Stimulated activated CD8-positive, alpha-beta memory T cell treated with anti-CD3 and anti-CD28 coated beads, Interleukin-4, amount 100 ng/mL, for 1 hour (primary cell): ENCODE results near the gene KCNG2.
"Not testable (repeated sequence)": the region's sequence is repeated elsewhere in the genome, so short reads cannot be mapped to it uniquely, and the experiment has no call there.

Experiments used
- DNase-seq, 2 donors: peaks; one replicate each; pipeline ENCODE4 v3.0.0-alpha.2; 2020; ENCODE audit warnings: low read depth in 2 of 2, low spot score in 1 of 2

The KCNG2 gene

GRCh38 chr18:79869591-79870300 lies 72.0 kb downstream of the KCNG2 start:
- no peak for DNase-seq

GRCh38 chr18:79870301-79871025 lies 72.7 kb downstream of the KCNG2 start:
- DNase-seq, result no peak

- no peak for DNase-seq
These were observed 73.3 kb downstream of the KCNG2 start for GRCh38 chr18:79871026-79871390.

GRCh38 chr18:79871481-79872091 lies 73.8 kb downstream of the KCNG2 start:
- no peak for DNase-seq

- DNase-seq, result no peak
These were observed 75.0 kb downstream of the KCNG2 start for GRCh38 chr18:79872527-79873444.

- DNase-seq, result no peak
These were observed 75.8 kb downstream of the KCNG2 start for GRCh38 chr18:79873449-79874110.

- DNase-seq, result no peak
These were observed 77.1 kb downstream of the KCNG2 start for GRCh38 chr18:79874553-79875530.

- no peak for DNase-seq
These were observed 77.8 kb downstream of the KCNG2 start for GRCh38 chr18:79875531-79875919.

GRCh38 chr18:79875931-79876461 lies 78.3 kb downstream of the KCNG2 start:
- no peak for DNase-seq

GRCh38 chr18:79876497-79876896 lies 78.8 kb downstream of the KCNG2 start:
- no peak for DNase-seq

GRCh38 chr18:79877163-79878091 lies 79.7 kb downstream of the KCNG2 start:
- DNase-seq, result no peak

GRCh38 chr18:79878246-79878645 lies 80.5 kb downstream of the KCNG2 start:
- DNase-seq, result not testable (repeated sequence)

GRCh38 chr18:79878741-79879378 lies 81.1 kb downstream of the KCNG2 start:
- no peak for DNase-seq

- DNase-seq, result no peak
These were observed 81.8 kb downstream of the KCNG2 start for GRCh38 chr18:79879566-79879965.

- no peak for DNase-seq
These were observed 84.0 kb downstream of the KCNG2 start for GRCh38 chr18:79881695-79882094.

- DNase-seq, result no peak
These were observed 84.9 kb downstream of the KCNG2 start for GRCh38 chr18:79882522-79883241.
